ENCODE results near the gene MARK4.

The MARK4 gene

DNA sequence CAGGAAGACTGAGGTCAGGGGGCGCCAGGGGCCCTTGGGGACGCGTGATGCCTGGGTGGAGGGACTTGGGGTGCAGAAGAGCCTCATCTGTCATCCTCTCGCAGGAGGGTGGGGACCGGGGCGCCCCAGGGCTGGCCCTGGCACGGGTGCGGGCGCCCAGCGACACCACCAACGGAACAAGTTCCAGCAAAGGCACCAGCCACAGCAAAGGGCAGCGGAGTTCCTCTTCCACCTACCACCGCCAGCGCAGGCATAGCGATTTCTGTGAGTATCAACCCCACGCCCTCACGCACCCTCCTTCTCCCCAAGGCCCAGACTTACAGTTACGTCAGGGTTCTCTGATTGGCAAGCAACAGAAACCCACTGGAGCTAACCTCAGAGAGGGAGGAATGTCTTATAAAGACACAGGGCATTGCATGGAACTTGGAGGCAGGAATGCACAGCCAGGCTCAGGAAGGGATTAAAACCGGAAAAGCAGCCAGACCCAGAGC, 29.4 kb downstream of the MARK4 start:
- TF ChIP-seq, protein P1, sequence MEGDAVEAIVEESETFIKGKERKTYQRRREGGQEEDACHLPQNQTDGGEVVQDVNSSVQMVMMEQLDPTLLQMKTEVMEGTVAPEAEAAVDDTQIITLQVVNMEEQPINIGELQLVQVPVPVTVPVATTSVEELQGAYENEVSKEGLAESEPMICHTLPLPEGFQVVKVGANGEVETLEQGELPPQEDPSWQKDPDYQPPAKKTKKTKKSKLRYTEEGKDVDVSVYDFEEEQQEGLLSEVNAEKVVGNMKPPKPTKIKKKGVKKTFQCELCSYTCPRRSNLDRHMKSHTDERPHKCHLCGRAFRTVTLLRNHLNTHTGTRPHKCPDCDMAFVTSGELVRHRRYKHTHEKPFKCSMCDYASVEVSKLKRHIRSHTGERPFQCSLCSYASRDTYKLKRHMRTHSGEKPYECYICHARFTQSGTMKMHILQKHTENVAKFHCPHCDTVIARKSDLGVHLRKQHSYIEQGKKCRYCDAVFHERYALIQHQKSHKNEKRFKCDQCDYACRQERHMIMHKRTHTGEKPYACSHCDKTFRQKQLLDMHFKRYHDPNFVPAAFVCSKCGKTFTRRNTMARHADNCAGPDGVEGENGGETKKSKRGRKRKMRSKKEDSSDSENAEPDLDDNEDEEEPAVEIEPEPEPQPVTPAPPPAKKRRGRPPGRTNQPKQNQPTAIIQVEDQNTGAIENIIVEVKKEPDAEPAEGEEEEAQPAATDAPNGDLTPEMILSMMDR (conservative IDR thresholded peaks at IDR 0.05; ENCODE audit: low read depth, low read length), result no peak
- H3K4me3 ChIP-seq (ENCODE audit: low read length), result no peak overlapping the region
- DNase-seq (ENCODE audit: low read depth), result peak; percentile 94

DNA sequence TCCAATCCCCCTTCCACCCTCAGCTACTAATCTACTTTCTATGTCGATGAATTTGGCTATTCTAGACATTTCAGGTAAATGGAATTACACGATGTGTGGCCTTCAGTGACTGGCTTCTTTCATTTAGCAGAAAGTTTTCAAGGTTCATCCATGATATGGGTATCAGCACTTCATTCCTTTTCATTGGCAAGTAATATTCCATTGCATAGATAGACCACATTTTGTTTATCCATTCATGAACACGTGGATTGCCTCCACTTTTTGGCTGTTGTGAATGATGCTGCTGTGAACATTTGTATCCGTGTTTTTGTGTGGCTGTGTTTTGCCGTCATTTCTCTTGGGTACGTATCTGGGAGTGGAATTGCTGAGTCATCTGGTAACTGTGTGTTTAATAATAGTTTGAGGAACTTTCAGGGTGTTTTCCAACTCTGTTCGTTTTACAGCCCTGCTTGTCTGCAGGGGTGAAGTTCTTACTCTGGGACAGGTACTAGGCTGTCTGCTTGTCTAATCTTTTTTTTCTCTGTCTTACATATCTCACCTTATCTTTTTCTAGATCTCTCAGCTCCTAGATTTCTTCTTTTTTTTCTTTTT, 32.5 kb downstream of the MARK4 start:
- no peak overlapping the region for H3K4me3 ChIP-seq (ENCODE audit: low read length)
- DNase-seq (ENCODE audit: low read depth), result no peak
- TF ChIP-seq, protein P1 (conservative IDR thresholded peaks at IDR 0.05; ENCODE audit: low read depth, low read length), result no peak

DNA sequence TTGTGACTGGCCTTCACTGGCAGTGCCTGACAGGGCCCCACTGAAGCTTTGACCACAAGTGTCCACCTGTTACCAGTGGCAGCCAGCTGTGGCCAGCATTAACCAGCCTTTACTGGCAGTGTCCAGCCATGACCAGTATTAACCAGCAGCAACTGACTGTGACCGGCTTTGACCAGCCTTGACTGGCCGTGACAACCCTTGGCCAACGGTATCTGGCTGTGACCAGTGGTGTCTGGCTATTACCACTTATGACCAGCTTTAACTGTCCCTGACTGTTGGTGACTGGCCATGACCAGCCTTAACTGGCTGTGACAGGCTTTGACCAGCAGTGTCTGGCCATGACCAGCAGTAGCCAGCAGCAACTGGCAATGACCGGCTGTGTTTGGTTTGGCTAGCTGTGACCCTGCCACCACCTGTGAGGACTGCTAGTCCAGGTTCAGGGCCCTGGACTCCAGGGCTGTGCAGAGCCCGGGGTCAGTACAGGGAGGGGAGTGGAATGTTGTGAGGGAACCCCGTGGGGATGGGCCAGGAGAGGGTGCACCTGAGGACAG, 39.4 kb downstream of the MARK4 start:
- TF ChIP-seq, protein P1 (conservative IDR thresholded peaks at IDR 0.05; ENCODE audit: low read depth, low read length), result no peak
- no peak for DNase-seq (ENCODE audit: low read depth)
- no peak overlapping the region for H3K4me3 ChIP-seq (ENCODE audit: low read length)

DNA sequence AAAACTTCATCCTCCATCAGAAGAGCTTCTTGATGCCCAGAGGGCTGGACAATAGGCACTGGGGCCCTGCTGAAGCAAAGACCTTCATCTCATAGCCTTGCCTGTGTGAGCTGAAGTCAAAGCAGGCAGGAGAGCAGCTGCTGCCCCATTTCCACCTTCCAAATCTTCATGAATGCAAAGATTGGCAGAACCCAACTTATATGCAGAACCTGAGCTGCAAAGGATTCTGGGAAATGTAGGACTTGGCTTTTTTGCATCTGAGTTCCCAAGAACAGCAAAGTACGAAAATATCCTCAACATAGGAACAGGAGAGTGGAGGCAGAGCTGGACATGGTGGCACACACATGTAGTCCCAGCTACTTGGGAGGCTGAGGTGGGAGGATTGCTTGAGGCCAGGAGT, 40.8 kb downstream of the MARK4 start:
- TF ChIP-seq, protein P1 (conservative IDR thresholded peaks at IDR 0.05; ENCODE audit: low read depth, low read length), result no peak
- DNase-seq (ENCODE audit: low read depth), result no peak
- no peak overlapping the region for H3K4me3 ChIP-seq (ENCODE audit: low read length)

DNA sequence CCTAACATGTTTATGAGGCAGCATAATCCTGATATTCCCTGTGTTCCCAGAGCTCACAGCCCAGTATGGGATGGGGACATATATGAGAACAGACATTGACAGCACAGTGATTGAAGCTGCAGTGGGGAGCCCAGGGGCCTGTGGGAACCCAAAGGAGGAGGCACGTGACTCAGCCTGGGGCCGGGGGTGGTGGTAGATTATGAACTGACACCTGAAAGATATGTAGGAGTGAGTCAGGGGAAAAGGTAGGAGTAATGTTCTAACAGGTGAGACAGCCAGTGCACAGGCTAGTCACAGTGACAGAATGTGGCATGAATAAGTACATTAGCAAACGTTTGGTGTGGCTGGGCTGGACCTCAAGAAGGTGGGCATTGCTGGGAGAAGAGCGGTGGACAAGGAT, 42.6 kb downstream of the MARK4 start:
- TF ChIP-seq, protein P1 (conservative IDR thresholded peaks at IDR 0.05; ENCODE audit: low read depth, low read length), result no peak
- H3K4me3 ChIP-seq (ENCODE audit: low read length), result no peak overlapping the region
- DNase-seq (ENCODE audit: low read depth), result no peak

DNA sequence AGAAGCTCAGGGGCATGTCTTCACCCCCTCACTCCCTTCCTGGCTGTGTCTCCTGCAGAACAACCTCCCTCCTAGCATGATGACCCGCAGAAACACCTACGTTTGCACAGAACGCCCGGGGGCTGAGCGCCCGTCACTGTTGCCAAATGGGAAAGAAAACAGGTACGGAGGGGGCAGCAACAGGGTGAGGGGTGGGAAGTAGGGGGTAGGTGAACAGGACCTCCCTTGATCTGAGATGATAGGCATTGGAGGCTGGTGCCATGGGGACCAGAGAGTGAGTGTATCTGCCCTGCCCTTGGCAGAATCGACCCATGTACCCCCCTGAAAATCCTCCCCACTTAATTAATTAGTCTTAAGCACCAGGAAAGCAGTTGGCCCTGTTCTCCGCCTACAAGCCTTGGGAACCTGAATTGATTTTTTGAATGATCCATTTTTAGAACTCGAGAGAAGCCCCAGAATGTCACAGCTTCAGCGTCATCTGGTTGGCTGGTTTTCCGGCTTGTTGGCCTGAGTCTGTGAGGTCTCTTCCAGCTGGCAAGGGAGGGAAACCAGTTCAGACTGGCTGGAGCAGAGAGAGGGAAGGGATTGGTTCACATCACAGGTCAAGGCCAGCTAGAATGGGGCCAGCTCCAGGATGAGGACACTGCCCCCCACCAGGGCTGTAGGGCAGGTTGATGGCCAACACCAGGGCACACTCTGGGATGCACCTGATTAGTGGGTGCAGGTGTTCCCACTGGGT, 43.4 kb downstream of the MARK4 start:
- no peak overlapping the region for H3K4me3 ChIP-seq (ENCODE audit: low read length)
- DNase-seq (ENCODE audit: low read depth), result no peak
- TF ChIP-seq, protein P1 (conservative IDR thresholded peaks at IDR 0.05; ENCODE audit: low read depth, low read length), result no peak

Measured in retinal pigment epithelial cell (primary cell).